Tibial nerve (tissue), 4 donors: ENCODE results near the gene POLG. TPM values are rescaled to one million over a fixed set of nuclear protein-coding genes. Genes with fewer than 3 reads are reported as not detected.

ENCODE experiments used
- DNase-seq, 2 donors: peaks; one replicate each; pipeline ENCODE4 v3.0.0-alpha.2; 2019; ENCODE audit warnings: low spot score in 2 of 2
- H3K27ac ChIP-seq, 4 donors: fragments of 200-600 bp; sonication (generic) in 3 of 4; one replicate each; pipeline ENCODE4 v1.5.1; 2017 to 2019; ENCODE audit warnings: mild to moderate bottlenecking in 1 of 4
- H3K27me3 ChIP-seq, 2 donors: fragments of 200-600 bp; sonication (generic) in 1 of 2; one replicate each; pipeline versions ENCODE4 v1.5.1 to v1.6.0; 2017 to 2019
- H3K36me3 ChIP-seq, 3 donors: fragments of 200-600 bp; sonication (generic); one replicate each; pipeline ENCODE4 v1.5.1; 2018 to 2019
- H3K4me1 ChIP-seq, 4 donors: fragments of 200-600 bp; sonication (generic) in 3 of 4; one replicate each; pipeline ENCODE4 v1.5.1; 2017 to 2019
- H3K4me3 ChIP-seq, 4 donors: fragments of 200-600 bp; sonication (generic) in 3 of 4; one replicate each; pipeline ENCODE4 v1.5.1; 2017 to 2019; ENCODE audit warnings: mild to moderate bottlenecking in 1 of 4, moderate library complexity in 1 of 4
- H3K9me3 ChIP-seq, 4 donors: fragments of 200-600 bp; sonication (generic) in 3 of 4; one replicate each; pipeline ENCODE4 v1.5.1; 2017 to 2019
- CTCF ChIP-seq, 5 experiments: fragments of 200-600 bp in 3 of 5; fragments of 450-650 bp in 2 of 5; sonication (generic) in 3 of 5; IDR thresholded peaks; one replicate each; pipeline ENCODE4 v1.5.1; 2016 to 2019; ENCODE audit warnings: antibody characterized with exemption in 5 of 5, mild to moderate bottlenecking in 3 of 5, moderate library complexity in 2 of 5
- EP300 ChIP-seq, 2 donors: sonication (generic); formaldehyde crosslinking; IDR thresholded peaks; one replicate each; pipeline ENCODE4 v1.6.1; 2017; ENCODE audit warnings: antibody characterized with exemption in 2 of 2, mild to moderate bottlenecking in 1 of 2
- POLR2A ChIP-seq, 2 donors: fragments of 450-650 bp; IDR thresholded peaks; one replicate each; pipeline ENCODE4 v1.6.1; 2017; ENCODE audit warnings: antibody characterized with exemption in 2 of 2, mild to moderate bottlenecking in 2 of 2, moderate library complexity in 2 of 2
- WGBS, 2 donors: methylation state at CpG; one replicate each; pipeline ENCODE4 v1.1.5; 2018; 5-methylcytosine and 5-hydroxymethylcytosine counted together
- total RNA-seq, 4 donors: library from RNA; depleted of rRNA; stranded (reverse); fragments of >200 nt; gene quantifications; one replicate each; pipeline ENCODE4 v1.1.0, GENCODE V29; 2016

POLG gene
- total RNA-seq, 4 donors from 2014 or later: 76.9 to 113 (median 103) TPM

GRCh38 chr15:89365462-89366065 lies 30.9 kb upstream of the POLG start:
- DNase-seq: no peak

GRCh38 chr15:89364741-89365450 lies 30.3 kb upstream of the POLG start:
- peaks cover 3 to 100% of the 10 kb centered on the region in 2 donors for H3K27me3 ChIP-seq

More at GRCh38 chr15:89365462-89366065, 30.9 kb upstream of the POLG start:
- Histone ChIP-seq H3K4me3 (no peak overlapping the region), H3K27ac (no peak overlapping the region), H3K27me3 (peaks cover 0 to 100% of the 10 kb centered on the region in 2 donors), H3K9me3 (no peaks in the 10 kb centered on the region), H3K36me3 (no peaks in the 10 kb centered on the region), H3K4me1 (peaks cover 0 to 36% (median 4%) of the 10 kb centered on the region in 4 donors)
- TF ChIP-seq CTCF (IDR thresholded peaks at IDR 0.05): no peak
- no peak for TF ChIP-seq EP300 (IDR thresholded peaks at IDR 0.05)
- TF ChIP-seq POLR2A (IDR thresholded peaks at IDR 0.05): no peak
- 13% methylated on average over 22 of the region's 22 CpGs for WGBS, 2 donors

GRCh38 chr15:89364341-89364740 lies 29.7 kb upstream of the POLG start:
- DNase-seq: peak in 1 of 2 donors; percentile 48
- Histone ChIP-seq H3K4me1 (peaks cover 0 to 40% (median 5%) of the 10 kb centered on the region in 4 donors), H3K36me3 (no peaks in the 10 kb centered on the region), H3K9me3 (no peaks in the 10 kb centered on the region), H3K27ac (no peak overlapping the region), H3K27me3 (peaks cover 3 to 100% of the 10 kb centered on the region in 2 donors), H3K4me3 (no peak overlapping the region)
- TF ChIP-seq POLR2A (IDR thresholded peaks at IDR 0.05) (no peak), CTCF (IDR thresholded peaks at IDR 0.05) (no peak), EP300 (IDR thresholded peaks at IDR 0.05) (no peak)
- WGBS, 2 donors: 23 to 33% methylated on average over 6 of the region's 6 CpGs

More at GRCh38 chr15:89364741-89365450, 30.3 kb upstream of the POLG start:
- Histone ChIP-seq H3K4me3 (no peak overlapping the region), H3K9me3 (no peaks in the 10 kb centered on the region), H3K4me1 (peaks cover 0 to 35% (median 4%) of the 10 kb centered on the region in 4 donors), H3K36me3 (no peaks in the 10 kb centered on the region), H3K27ac (no peak overlapping the region)
- no peak for DNase-seq
- WGBS, 2 donors: 17 to 25% methylated on average over 10 to 13 of the region's 13 CpGs
- no peak for TF ChIP-seq CTCF (IDR thresholded peaks at IDR 0.05)

GRCh38 chr15:89363770-89364169 lies 29.1 kb upstream of the POLG start:
- peaks cover 0 to 45% (median 11%) of the 10 kb centered on the region in 4 donors for H3K4me1 ChIP-seq
- H3K36me3 ChIP-seq: no peaks in the 10 kb centered on the region
- no peak for TF ChIP-seq CTCF (IDR thresholded peaks at IDR 0.05)
- TF ChIP-seq POLR2A (IDR thresholded peaks at IDR 0.05): no peak
- no peak for TF ChIP-seq EP300 (IDR thresholded peaks at IDR 0.05)
- H3K4me3 ChIP-seq: no peak overlapping the region
- no peak overlapping the region for H3K27ac ChIP-seq
- no peak for DNase-seq
- WGBS, 2 donors: 16% methylated on average over 4 of the region's 4 CpGs; no CpG with 5 or more reads in 1 of the 2 donors
- H3K9me3 ChIP-seq: no peaks in the 10 kb centered on the region
- peaks cover 3 to 100% of the 10 kb centered on the region in 2 donors for H3K27me3 ChIP-seq

- Histone ChIP-seq H3K9me3 (no peaks in the 10 kb centered on the region), H3K36me3 (no peaks in the 10 kb centered on the region), H3K27me3 (peaks cover 3 to 98% of the 10 kb centered on the region in 2 donors), H3K4me1 (peaks cover 0 to 47% (median 14%) of the 10 kb centered on the region in 4 donors), H3K27ac (no peak overlapping the region), H3K4me3 (no peak overlapping the region)
- TF ChIP-seq POLR2A (IDR thresholded peaks at IDR 0.05): no peak
- TF ChIP-seq EP300 (IDR thresholded peaks at IDR 0.05): no peak
- no peak for TF ChIP-seq CTCF (IDR thresholded peaks at IDR 0.05)
- WGBS, 2 donors: 8 to 9% methylated on average over 6 of the region's 6 CpGs
- DNase-seq: no peak
Observed at GRCh38 chr15:89363133-89363532, 28.5 kb upstream of the POLG start.
